Amniotic epithelial cell (primary cell): ENCODE data around the gene AKAP6.
A peak's percentile ranks its signal among the peaks of the same experiment; 100 is the strongest.

Experiments used
- DNase-seq: peaks from one replicate; pipeline ENCODE4 v3.0.0-alpha.2; 2010; ENCODE audit warnings: low read depth

Gene AKAP6, protein sequence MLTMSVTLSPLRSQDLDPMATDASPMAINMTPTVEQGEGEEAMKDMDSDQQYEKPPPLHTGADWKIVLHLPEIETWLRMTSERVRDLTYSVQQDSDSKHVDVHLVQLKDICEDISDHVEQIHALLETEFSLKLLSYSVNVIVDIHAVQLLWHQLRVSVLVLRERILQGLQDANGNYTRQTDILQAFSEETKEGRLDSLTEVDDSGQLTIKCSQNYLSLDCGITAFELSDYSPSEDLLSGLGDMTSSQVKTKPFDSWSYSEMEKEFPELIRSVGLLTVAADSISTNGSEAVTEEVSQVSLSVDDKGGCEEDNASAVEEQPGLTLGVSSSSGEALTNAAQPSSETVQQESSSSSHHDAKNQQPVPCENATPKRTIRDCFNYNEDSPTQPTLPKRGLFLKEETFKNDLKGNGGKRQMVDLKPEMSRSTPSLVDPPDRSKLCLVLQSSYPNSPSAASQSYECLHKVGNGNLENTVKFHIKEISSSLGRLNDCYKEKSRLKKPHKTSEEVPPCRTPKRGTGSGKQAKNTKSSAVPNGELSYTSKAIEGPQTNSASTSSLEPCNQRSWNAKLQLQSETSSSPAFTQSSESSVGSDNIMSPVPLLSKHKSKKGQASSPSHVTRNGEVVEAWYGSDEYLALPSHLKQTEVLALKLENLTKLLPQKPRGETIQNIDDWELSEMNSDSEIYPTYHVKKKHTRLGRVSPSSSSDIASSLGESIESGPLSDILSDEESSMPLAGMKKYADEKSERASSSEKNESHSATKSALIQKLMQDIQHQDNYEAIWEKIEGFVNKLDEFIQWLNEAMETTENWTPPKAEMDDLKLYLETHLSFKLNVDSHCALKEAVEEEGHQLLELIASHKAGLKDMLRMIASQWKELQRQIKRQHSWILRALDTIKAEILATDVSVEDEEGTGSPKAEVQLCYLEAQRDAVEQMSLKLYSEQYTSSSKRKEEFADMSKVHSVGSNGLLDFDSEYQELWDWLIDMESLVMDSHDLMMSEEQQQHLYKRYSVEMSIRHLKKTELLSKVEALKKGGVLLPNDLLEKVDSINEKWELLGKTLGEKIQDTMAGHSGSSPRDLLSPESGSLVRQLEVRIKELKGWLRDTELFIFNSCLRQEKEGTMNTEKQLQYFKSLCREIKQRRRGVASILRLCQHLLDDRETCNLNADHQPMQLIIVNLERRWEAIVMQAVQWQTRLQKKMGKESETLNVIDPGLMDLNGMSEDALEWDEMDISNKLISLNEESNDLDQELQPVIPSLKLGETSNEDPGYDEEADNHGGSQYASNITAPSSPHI (N-terminal part only)

GRCh38 chr14:32329146-32329545 lies at the start of gene AKAP6:
TSS of gene AKAP6 (plus strand) at chr14:32329298. CDS start at chr14:32433494, 104,196 bp downstream.
- peak; percentile 31 for DNase-seq

DNA sequence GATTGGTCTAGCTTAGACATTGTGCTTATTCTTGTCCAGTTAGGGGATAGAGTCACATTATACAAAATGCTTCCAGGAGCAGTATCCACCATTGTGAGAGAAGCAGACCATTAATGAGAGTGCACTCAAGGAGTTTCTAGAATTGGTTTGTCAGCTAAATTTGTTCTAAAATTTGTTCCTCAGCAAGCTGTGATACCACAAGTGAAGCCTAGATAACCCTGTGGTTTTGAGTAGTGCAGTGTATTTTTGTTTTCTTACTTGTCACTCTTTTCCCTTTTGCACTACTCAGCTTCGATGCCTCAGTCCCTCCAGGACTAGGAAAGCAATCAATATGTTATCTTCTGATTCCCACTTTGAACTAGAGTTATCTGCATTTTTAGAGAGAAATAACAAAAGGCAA lies 42.5 kb upstream of the AKAP6 start:
- no peak for DNase-seq

GRCh38 chr14:32296366-32296765 lies 32.7 kb upstream of the AKAP6 start:
- no peak for DNase-seq

DNA sequence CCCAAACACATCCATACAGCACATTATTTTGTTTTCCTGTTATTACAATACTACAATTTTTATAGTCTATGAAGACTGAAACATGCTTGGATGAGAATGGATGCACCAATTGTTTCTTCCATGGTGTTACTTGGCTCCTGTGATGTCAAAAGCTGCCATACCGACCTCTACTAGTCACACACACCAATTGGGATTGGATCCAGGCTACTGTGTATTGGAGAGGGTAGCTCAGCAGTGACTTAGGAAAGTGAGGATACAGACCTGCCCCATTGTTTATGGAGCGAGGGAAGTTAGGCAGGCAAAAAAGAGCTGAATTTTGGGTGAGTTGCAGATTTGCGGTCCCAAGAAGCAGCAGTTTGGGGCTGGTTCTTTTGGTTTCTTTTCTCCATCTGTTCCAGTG lies 30.8 kb upstream of the AKAP6 start:
- DNase-seq: no peak

- no peak for DNase-seq
Measured at GRCh38 chr14:32300136-32300535, 29.0 kb upstream of the AKAP6 start.

- no peak for DNase-seq
Measured at GRCh38 chr14:32303865-32304264, 25.2 kb upstream of the AKAP6 start.

- DNase-seq: no peak
Measured at GRCh38 chr14:32304296-32304695, 24.8 kb upstream of the AKAP6 start.

DNA sequence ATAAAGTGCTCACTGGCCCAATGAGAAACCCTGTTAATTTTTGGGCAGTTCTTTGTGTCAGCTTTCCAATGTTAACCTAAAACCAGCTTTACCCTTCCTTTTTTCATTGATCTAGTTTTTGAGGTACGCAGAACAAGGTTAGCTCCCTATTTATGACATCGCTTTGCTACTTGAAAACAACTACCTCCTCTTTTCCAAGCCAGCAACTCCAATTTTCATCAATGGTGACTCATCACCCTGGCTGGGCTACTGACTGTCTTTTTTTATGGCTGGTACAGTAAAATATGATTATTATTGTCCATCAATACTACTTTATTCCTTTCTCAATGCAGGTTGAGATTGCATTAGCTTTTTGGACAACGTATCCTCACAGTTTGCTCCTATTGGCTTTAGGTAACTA lies 22.5 kb upstream of the AKAP6 start:
- DNase-seq: no peak

DNA sequence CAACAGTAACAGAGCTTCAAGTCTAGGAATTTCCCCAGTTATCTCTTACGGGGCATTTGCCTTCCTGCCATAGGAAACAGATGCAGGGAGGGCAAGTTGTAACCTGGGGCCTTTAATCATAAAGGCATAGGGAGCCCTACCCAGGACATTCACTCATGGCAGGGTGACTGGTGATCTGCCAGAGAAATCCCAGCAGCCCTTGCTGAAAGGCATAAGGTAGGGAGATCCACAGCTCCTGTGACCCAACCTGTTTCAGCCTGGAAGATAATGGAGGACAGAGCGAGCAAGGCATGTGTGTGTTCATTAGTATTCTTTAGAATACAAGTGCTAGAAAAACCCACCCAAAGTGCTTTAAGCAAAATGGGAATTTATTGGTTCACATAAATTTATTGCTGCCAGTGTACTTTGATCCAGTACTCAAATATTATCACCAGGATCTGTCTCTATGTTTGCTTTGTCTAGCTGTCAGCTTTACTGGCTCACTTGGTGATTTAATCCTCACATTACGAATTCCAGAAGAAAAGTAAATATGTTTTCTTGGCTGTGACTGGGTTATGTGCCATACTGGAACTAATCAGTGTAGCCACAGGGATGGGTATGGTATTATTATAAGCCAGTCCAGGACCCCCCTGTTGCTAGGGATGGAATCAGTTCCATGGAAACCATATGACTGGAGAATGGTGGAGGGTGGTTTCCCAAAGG lies 21.1 kb upstream of the AKAP6 start:
- DNase-seq: no peak

- DNase-seq: no peak
Measured at GRCh38 chr14:32310876-32311275, 18.2 kb upstream of the AKAP6 start.

DNA sequence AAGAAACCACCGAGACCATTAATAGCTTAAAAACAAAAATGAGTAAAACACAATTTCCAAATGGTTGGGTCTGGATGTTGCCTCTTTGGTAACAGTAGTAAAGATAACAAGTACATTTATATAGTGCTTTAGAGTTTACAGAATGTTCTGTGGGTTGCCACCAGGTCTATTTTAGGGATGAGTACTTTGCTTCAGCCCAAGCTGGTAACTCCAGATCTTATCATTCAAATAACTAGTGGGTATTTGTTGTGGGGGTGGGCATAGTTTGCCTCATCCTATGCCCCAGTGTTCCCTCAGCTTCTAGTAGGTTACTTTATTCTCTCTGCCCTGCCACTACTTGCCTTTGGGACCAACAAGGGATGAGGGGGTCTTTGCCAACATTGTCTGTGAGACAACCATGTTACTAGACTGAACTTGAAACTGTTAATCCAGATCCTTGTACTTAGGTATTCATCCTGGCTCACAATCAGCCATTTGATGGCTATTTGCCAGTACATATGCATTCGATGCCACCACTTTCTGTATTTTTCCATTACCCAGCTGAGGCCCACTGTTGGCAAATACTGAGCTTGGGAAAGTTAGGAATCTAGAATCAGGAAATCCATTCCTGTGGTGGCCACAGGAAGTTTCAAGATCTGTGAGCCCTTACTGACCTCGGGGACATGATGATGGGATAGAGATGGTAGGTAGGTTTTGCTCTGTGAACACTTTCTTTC lies 17.6 kb upstream of the AKAP6 start:
- DNase-seq: no peak

GRCh38 chr14:32312010-32312331 lies 17.1 kb upstream of the AKAP6 start:
- no peak for DNase-seq

DNA sequence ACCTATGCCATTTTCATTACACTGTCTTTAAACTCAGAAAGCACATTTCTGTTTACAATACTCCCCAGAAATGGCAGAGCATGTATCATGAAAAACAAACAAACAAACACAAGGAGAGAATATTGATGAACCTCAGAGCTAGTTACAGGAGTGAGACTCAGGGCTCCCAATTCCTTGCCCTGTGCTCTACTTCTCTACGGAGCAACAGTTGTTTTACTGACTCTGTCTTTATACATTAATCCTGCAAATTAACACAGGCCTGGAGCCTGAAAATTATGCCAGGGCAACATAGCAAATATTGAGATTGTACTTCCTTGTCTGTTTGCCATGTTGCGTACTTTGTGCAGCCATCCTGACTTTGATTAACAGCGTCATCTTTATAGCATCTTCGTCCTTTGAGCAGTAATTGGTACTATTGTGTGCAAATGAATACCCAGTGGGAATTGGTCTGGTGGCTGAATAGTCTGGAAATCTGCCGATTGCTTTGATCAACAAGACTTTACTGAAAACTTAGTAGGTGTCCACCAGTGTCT lies 15.2 kb upstream of the AKAP6 start:
- no peak for DNase-seq

DNA sequence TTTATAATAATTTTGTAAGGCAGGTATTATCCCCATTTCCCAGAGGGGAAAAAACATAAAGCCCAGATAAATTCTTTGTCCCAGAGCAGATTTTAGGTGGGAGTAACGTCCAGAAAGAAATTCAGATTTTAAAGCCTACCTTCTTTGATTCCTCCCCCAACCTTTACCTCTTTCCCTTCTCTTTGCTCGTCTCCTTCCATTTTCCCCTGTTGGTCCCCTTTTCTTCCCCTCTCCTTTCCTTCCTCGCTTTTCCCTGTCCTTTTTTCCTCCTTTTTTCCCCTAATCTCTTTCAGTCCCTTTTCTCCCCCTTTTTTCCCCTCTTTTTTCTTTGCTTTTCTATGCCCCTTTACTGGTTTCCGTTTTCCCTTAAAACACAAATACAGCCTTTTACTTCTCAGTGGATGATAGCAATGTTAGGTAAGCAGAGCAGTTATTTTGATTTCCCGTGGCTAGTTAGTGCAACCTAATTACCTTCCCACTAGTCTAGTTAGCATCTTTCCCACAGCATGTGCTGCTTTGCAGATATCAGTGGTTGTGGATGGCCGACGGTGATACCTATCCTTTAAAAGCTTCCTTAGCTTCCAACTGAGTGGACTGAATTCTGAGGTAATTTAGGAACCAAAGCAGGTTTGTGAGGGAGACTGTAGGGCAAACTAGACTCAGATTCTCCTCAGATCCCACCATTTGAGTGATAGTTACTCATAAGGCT lies 10.9 kb upstream of the AKAP6 start:
- no peak for DNase-seq

GRCh38 chr14:32319368-32320049 lies 9.6 kb upstream of the AKAP6 start:
- DNase-seq: no peak

- peak; percentile 22 for DNase-seq
Measured at GRCh38 chr14:32324601-32325000, 4.5 kb upstream of the AKAP6 start.

DNA sequence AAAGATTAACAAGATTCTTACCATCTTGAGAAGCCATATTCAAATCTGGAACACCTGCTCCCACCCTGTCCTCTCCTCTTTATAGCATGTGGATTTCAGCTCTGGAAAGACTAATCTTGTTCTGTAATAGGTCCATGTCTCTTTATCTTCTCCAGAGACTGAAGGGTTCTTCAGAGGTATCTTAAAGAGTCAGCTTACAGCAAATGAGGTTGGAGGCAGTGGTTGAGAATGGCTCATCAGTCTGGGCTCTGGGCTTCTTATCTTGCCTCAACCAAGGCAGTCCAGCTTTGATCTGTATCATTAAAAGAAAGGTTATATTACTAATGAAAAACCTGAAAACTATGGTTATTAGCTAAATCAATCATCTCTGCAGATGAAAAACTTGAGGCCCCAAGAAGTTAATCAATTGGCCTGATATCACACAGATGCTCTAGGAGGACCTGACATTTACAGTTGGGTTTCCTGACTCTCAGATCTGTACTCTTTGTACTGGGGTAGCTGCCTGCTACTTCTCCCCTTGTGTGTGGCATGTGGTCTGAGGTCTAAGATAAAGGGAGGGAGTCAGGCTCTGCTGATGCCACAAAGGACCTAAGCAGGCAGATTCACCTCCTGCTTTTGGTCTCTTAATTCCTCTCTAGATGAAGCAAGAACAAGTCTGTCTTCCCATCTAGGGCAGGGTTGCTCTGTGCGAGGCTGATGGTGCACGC lies 1.7 kb upstream of the AKAP6 start:
- DNase-seq: no peak

- DNase-seq: no peak
Measured at GRCh38 chr14:32329690-32330285, 690 bp downstream of the AKAP6 start.
